K562 (cell line): ENCODE data around the gene POP7. TPM values are rescaled to one million over a fixed set of nuclear protein-coding genes. Genes with fewer than 3 reads are reported as not detected.

ENCODE experiments used
- ARID4B ChIP-seq: sonication (generic); formaldehyde crosslinking; IDR thresholded peaks from 2 replicates; pipeline ENCODE4 v1.8.0; 2022; ENCODE audit warnings: mild to moderate bottlenecking, missing genetic modification reagents
- ELF2 ChIP-seq: fragments of 250-450 bp; sonication (Bioruptor Pico); IDR thresholded peaks from 2 replicates; pipeline ENCODE4 v1.5.0; 2021; ENCODE audit warnings: mild to moderate bottlenecking
- GATA2 ChIP-seq: sonication (generic); formaldehyde crosslinking; IDR thresholded peaks from 2 replicates; pipeline ENCODE4 v1.4.0; 2020; ENCODE audit warnings: mild to moderate bottlenecking, missing genetic modification reagents
- LARP7 ChIP-seq: fragments of 450-650 bp; IDR thresholded peaks from 2 replicates; pipeline ENCODE4 v1.6.1; 2016
- MNT ChIP-seq, 2 experiments: fragments of 450-650 bp; conservative IDR thresholded peaks; 2 replicates each; pipeline ENCODE4 v1.6.1; 2017; ENCODE audit warnings: mild to moderate bottlenecking in 2 of 2, moderate library complexity in 2 of 2
- MYNN ChIP-seq, 2 experiments: sonication (generic); formaldehyde crosslinking in 1 of 2; IDR thresholded peaks; 2 replicates each; pipeline versions ENCODE4 v1.5.0 to v1.6.1; 2016 to 2020; ENCODE audit warnings: antibody characterized with exemption in 1 of 2, missing genetic modification reagents in 1 of 2
- RFX5 ChIP-seq: IDR thresholded peaks from 2 replicates; pipeline ENCODE4 v1.6.1; 2011; ENCODE audit warnings: low read depth, mild to moderate bottlenecking, improper control_type of control experiment, low read length
- SMAD2 ChIP-seq: fragments of 150-350 bp; IDR thresholded peaks from 2 replicates; pipeline ENCODE4 v1.6.1; 2014; ENCODE audit warnings: low read depth, mild to moderate bottlenecking, low read length
- TSHZ1 ChIP-seq: fragments of 250-450 bp; sonication (Bioruptor Pico); IDR thresholded peaks from 2 replicates; pipeline ENCODE4 v1.4.0; 2020; ENCODE audit warnings: mild to moderate bottlenecking, moderate library complexity
- ZHX1 ChIP-seq: fragments of 150-350 bp; conservative IDR thresholded peaks from 2 replicates; pipeline ENCODE4 v1.6.1; 2014; ENCODE audit warnings: low read length
- polyA plus RNA-seq, 8 experiments: library from polyadenylated mRNA; depleted of rRNA in 4 of 8; stranded (reverse) in 5 of 8; unstranded in 3 of 8; fragments of >200 nt; fragmentation: Nextera tagmentation in 2 of 8; fragmentation: Illumina TruSeq in 1 of 8; extraction: Ambion mirVana in 2 of 8; extraction: Trizol in 1 of 8; gene quantifications; 2 replicates each; pipeline versions ENCODE4 v1.2.1 to v1.2.3, GENCODE V29; 2011 to 2014; ENCODE audit warnings: inconsistent platforms in 1 of 8, missing spikeins in 1 of 8
- total RNA-seq, 7 experiments: library from RNA; depleted of rRNA in 6 of 7; stranded (reverse); fragments of >200 nt in 6 of 7; fragmentation: Illumina TruSeq in 2 of 7; extraction: Trizol in 2 of 7; gene quantifications; 2 replicates each; pipeline versions ENCODE4 v1.2.1 to v1.2.3, GENCODE V29; 2011 to 2021; ENCODE audit warnings: low replicate concordance in 1 of 7
- TF ChIP-seq, protein P1 (sequence below), 3 experiments: IDR thresholded peaks in 2 of 3; conservative IDR thresholded peaks in 1 of 3; 2 replicates each; pipeline ENCODE4 v1.5.1; 2011 to 2012; ENCODE audit warnings: low read length in 3 of 3, mild to moderate bottlenecking in 3 of 3, control low read depth in 2 of 3, improper control_type of control experiment in 1 of 3, inconsistent platforms in 1 of 3, low read depth in 1 of 3, mixed read lengths in 1 of 3, moderate library complexity in 1 of 3; ENCODE audit not compliant: insufficient read depth in 2 of 3

Gene POP7
- total and polyA plus RNA-seq, 9 of the 15 experiments (the other 6 are each of a cell fraction or from before 2014, with no cell fraction given) = 11.5 to 163 (median 68.9) TPM

DNA sequence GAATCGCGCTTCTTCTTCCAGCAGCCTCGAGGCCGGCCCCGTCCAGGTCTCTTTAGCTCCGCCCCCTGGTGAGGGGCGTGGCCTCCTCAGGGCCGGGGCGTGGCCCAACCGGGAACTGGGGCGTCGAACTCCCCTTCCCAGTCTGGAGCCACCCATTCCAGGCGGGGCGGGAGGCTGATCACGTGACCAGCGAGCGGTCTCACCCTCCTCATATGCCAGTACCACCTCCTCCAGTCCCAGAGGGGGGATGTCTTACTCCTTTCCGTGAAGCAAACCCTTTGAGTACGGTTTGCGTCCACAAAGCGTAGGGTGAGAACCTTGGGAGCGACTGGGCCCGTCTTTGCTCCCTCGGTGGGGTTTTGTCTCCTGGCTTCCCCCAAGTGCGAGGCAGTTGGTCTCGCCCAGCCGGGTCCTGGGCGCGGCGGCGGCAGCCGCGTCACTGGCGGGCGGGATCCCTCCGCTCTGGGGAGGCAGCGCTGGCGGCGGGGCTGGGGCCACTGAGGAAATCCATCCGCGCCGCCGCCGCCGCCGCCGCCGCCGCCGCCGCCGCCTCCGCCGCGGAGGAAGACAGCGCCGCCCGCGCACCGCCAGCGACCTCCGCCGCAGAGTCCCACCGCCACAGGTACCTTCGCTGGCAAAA, 32.5 kb upstream of the POP7 start, which contains the start of gene GNB2 (continued):
- TF ChIP-seq MNT (conservative IDR thresholded peaks at IDR 0.05) = peak; percentile 85 to 88
- TF ChIP-seq ARID4B = peak; percentile 47
- peak; percentile 54; the same call in 1 of the 2 replicates for TF ChIP-seq MYNN (IDR thresholded peaks at IDR 0.05)
- TF ChIP-seq MYNN (CRISPR knock-in tag; IDR thresholded peaks at IDR 0.05) = no peak
- TF ChIP-seq TSHZ1 (CRISPR knock-in tag) = no peak
- TF ChIP-seq RFX5 = no peak
- TF ChIP-seq LARP7 = peak; percentile 49; the same call in 1 of the 2 replicates
- TF ChIP-seq ZHX1 = no peak
- no peak; the same call in 1 of the 2 replicates for TF ChIP-seq ELF2 (CRISPR knock-in tag)
- TF ChIP-seq SMAD2 = no peak
- TF ChIP-seq GATA2 = no peak
- TF ChIP-seq, protein P1, sequence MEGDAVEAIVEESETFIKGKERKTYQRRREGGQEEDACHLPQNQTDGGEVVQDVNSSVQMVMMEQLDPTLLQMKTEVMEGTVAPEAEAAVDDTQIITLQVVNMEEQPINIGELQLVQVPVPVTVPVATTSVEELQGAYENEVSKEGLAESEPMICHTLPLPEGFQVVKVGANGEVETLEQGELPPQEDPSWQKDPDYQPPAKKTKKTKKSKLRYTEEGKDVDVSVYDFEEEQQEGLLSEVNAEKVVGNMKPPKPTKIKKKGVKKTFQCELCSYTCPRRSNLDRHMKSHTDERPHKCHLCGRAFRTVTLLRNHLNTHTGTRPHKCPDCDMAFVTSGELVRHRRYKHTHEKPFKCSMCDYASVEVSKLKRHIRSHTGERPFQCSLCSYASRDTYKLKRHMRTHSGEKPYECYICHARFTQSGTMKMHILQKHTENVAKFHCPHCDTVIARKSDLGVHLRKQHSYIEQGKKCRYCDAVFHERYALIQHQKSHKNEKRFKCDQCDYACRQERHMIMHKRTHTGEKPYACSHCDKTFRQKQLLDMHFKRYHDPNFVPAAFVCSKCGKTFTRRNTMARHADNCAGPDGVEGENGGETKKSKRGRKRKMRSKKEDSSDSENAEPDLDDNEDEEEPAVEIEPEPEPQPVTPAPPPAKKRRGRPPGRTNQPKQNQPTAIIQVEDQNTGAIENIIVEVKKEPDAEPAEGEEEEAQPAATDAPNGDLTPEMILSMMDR (IDR thresholded peaks at IDR 0.05 in 2 of 3, conservative IDR thresholded peaks at IDR 0.05 in 1 of 3; ENCODE audit: insufficient read depth in 2 of 3, low read depth in 1 of 3, low read length in 3 of 3) = 0 out of 6 replicates have a peak, but pooled peaks of 1 of the 3 experiments have one; percentile 4
